ENCODE results near the gene TRABD2B.

Gene TRABD2B

GRCh38 chr1:47995306-47996050 is 1.7 kb downstream of the TRABD2B start:
- intact Hi-C loops (cut with DNase I), result loop anchor here (5.0 to 10.0 kb wide), 2 partner anchors 207 to 261 kb away; no protein-coding TSS in a partner anchor
- no peak for DNase-seq

GRCh38 chr1:47993881-47994625 is 3.1 kb downstream of the TRABD2B start:
- intact Hi-C loops (cut with DNase I), result loop anchor here (10.0 kb wide), 1 partner anchor 259 kb away; no protein-coding TSS in a partner anchor
- peak in 2 of 10 donors; percentile 69 to 71 for DNase-seq

- intact Hi-C loops (cut with DNase I), result loop anchor here (10.0 kb wide), 1 partner anchor 259 kb away; no protein-coding TSS in a partner anchor
- DNase-seq, result peak in 1 of 10 donors; percentile 22
Measured at GRCh38 chr1:47993416-47993740, 3.8 kb downstream of the TRABD2B start.

- peak in 1 of 10 donors; percentile 49 for DNase-seq
- intact Hi-C loops (cut with DNase I), result loop anchor here (10.0 kb wide), 1 partner anchor 258 kb away; no protein-coding TSS in a partner anchor
Measured at GRCh38 chr1:47992720-47993415, 4.3 kb downstream of the TRABD2B start.

DNA sequence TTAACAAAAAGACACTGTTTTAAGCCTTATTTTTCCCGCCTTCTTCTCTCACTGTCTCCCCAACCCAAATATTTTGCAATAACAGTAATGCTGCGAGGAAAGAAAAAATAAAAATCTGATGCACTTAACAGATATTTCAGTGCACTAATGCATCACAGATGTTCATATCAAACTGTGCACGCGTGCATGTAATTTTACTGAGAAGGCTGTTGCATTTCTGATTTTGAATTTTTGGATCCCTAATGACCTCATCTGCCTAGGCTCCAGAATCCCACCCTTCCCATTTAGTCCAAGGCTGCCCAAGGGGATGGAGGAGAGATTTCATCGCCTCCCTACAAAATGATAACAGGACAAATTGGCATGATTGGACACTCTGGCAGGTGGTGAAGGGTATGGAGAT is 5.5 kb downstream of the TRABD2B start:
- intact Hi-C loops (cut with DNase I), result loop anchor here (10.0 kb wide), 1 partner anchor 257 kb away; no protein-coding TSS in a partner anchor
- no peak for DNase-seq

DNA sequence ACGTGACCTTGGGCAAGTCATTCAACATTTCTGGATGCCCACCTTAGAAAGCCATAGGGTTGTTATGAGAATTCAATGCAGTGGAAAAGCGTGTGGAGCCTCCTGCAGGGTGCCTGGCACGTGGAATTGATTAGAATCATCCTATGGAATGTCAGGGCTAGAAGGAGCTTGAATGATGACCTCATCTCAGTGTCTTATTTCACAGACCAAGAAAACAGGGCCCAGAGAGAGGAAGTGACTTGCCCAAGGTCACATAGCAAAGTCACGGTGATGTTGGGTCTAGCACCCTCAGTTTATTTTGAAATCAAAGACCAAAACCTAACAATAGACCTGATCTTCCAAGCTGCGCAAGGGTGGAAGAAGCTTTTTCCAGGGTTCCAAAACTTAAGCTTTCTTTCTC is 6.0 kb downstream of the TRABD2B start:
- no peak for DNase-seq
- intact Hi-C loops (cut with DNase I), result loop anchor here (10.0 kb wide), 1 partner anchor 256 kb away; no protein-coding TSS in a partner anchor

DNA sequence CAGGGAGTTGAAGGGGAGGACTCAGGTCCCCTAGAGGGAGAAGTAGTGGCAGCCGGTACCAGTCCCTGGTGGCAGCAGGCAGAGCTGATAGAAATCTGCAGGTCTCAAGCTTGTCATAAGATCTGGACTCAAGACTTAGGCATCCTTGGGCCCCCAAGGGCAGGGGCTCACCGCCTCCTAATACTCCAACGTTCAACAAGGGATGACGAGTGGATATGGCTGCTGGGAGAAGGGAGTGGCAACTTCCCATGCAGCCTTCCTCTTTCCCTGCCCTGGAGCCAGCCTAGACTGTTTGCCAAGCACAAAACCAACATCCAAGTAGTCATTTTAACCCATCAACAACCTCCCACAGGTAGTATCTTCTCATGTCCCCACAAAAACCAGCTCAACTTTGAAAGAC is 6.9 kb downstream of the TRABD2B start:
- DNase-seq, result no peak
- intact Hi-C loops (cut with DNase I), result loop anchor here (10.0 kb wide), 1 partner anchor 255 kb away; no protein-coding TSS in a partner anchor

GRCh38 chr1:47987601-47988000 is 9.6 kb downstream of the TRABD2B start:
- intact Hi-C loops (cut with DNase I), result no loop called here
- DNase-seq, result peak in 1 of 10 donors; percentile 55

DNA sequence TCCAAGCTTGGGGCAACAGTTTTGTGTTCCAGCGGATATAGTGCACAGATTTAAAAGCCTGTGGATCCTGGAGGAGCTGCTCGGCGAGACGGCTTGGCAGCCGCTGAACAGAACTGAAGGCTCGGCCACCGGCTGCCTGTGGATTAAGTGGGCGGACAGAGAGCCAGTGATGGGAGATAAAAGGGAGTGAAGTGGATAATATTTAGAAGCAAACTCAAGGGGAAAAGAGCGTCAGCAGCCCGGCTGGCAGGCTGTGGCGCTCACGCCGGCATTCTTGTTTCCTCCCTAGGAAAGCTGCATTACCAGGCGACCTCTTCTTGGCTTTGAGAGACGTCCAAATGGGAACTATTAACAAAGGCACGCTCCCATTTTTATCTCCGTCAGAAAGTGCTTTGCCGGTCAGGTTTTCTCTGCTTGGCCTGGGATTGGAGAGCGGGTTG is 10.4 kb downstream of the TRABD2B start:
- DNase-seq, result peak in 6 of 10 donors; percentile 31 to 93 (median 66)

DNA sequence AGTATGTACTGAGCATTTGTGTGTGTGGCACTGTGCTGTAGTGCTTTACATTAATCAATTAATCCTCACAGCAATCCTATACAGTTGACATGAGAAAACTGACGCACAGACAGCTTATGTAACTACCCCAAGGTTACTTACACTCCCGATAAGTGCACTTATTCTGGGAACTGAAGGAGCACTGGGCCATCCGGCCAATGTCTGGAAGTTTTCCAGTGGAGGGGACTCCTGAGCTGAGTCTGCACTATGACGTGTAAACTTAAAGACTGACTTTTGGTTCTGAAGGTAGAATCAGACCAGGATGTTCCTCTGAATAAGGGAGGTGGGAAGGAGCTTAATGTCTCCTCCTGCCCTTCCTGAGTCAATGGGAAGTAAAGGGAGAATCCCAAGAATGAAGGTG is 12.2 kb downstream of the TRABD2B start:
- DNase-seq, result no peak
- intact Hi-C loops (cut with DNase I), result no loop called here

More for the DNA sequence above, 10.4 kb downstream of the TRABD2B start:
- intact Hi-C loops (cut with DNase I), result no loop called here

- DNase-seq, result peak in 3 of 10 donors; percentile 11 to 84 (median 66)
- intact Hi-C loops (cut with DNase I), result no loop called here
Measured at GRCh38 chr1:47984175-47984789, 12.9 kb downstream of the TRABD2B start.

- intact Hi-C loops (cut with DNase I), result no loop called here
- DNase-seq, result no peak
Measured at GRCh38 chr1:47983691-47984090, 13.5 kb downstream of the TRABD2B start.

GRCh38 chr1:47981667-47982350 is 15.4 kb downstream of the TRABD2B start:
- intact Hi-C loops (cut with DNase I), result no loop called here
- DNase-seq, result no peak

GRCh38 chr1:47980501-47980900 is 16.7 kb downstream of the TRABD2B start:
- no peak for DNase-seq
- intact Hi-C loops (cut with DNase I), result no loop called here

DNA sequence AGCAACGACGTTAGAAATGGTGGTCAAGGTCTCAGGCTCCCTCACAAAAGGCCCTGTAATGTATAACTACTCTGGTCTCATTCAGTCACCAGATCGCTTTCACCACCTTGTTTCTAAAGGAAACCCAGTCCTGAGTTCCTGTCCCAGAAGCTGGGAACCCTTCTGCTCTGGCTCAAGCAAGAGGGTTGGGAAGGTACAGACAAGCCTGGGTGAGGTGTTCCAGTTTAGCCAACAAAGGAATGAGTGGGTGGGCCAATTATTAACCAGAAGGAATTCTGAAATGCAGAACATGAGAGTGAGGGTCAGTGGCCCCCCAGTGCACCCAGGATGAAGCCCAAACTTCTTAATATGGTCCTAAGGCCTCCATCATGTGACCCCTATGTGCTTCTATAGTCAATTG is 17.5 kb downstream of the TRABD2B start:
- intact Hi-C loops (cut with DNase I), result no loop called here
- DNase-seq, result no peak

GRCh38 chr1:47978486-47978885 is 18.7 kb downstream of the TRABD2B start:
- intact Hi-C loops (cut with DNase I), result no loop called here
- no peak for DNase-seq

GRCh38 chr1:47976728-47977127 is 20.5 kb downstream of the TRABD2B start:
- intact Hi-C loops (cut with DNase I), result no loop called here

DNA sequence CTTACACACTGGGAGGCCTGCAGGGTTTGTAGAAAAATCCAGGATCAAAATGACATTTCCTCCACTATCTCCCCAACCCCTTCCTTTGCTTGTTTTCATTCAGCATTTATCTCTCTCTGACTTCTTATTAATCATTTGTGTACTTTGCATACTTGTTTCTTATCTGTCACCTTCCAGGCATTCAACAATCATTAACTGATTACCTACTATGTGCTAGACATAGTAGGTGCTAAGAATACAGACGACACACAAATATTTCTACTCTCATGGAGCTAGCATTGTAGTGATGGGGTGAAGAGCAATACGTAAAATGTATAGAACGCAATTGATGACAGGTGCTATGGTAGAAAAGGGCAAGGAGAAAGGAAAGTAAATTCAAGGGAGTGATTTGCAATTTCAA is 20.9 kb downstream of the TRABD2B start:
- intact Hi-C loops (cut with DNase I), result no loop called here
- DNase-seq, result no peak

More at GRCh38 chr1:47976728-47977127, 20.5 kb downstream of the TRABD2B start:
- no peak for DNase-seq

DNA sequence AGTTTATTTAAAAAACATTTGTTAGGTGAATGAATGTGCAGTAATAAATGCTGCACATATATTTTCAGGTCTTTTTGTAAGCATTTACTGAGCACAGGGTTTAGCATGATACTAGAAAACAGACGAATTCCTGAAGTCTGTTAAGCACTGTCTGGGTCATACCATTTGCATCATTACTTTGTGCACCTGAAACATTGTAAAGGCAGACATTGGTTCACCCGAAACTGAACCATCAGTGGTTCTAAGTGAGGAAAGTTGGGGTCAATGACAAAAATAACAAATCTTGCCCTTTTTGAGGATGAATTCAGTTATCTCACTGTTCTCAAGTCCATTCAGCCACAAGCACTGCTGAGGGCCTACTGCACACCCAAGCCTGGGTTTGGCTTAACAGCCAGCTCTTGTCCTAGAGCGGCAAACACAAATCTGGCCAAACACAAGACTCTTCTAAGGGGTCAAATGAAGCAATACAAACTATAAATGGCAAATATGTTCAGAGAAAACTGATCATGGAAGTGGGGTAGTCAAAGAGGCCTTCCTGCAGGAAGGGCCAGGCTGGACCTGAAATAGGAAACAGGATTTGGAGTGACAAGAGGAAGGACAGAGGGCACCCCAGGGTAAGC is 21.8 kb downstream of the TRABD2B start:
- intact Hi-C loops (cut with DNase I), result no loop called here
- no peak for DNase-seq

Data from posterior cingulate gyrus (tissue), 11 donors.